ENCODE data around the gene NSUN7. TPM values are rescaled to one million over a fixed set of nuclear protein-coding genes. Genes with fewer than 3 reads are reported as not detected.

NSUN7 gene
- total RNA-seq, 1 donor: under 0.01 TPM

- Histone ChIP-seq H3K27ac (ENCODE audit: low read depth, low read length) (no peak overlapping the region), H3K27me3 (ENCODE audit: insufficient read depth, low read length) (peaks cover 11% of the 10 kb centered on the region), H3K4me3 (ENCODE audit: insufficient read depth, low read length) (no peak overlapping the region), H3K36me3 (ENCODE audit: insufficient read depth, low read length) (no peaks in the 10 kb centered on the region), H3K9me3 (ENCODE audit: low read depth, low read length) (no peaks in the 10 kb centered on the region), H3K4me2 (ENCODE audit: insufficient read depth, low read length) (no peak overlapping the region), H3K4me1 (ENCODE audit: insufficient read depth, low read length) (peaks cover under 1% of the 10 kb centered on the region), H2AFZ (ENCODE audit: low read length) (no peak overlapping the region), H3K79me2 (ENCODE audit: insufficient read depth, low read length) (no peaks in the 10 kb centered on the region), H4K20me1 (ENCODE audit: insufficient read depth, low read length) (no peaks in the 10 kb centered on the region)
- no peak for TF ChIP-seq CTCF (IDR thresholded peaks at IDR 0.05; ENCODE audit: extremely low read depth, low read depth, low read length)
- no peak for DNase-seq (ENCODE audit: insufficient read length, low spot score, missing footprints)
Observed at GRCh38 chr4:40755616-40756015, 5.9 kb downstream of the NSUN7 start.

GRCh38 chr4:40763228-40763716, 13.5 kb downstream of the NSUN7 start:
- TF ChIP-seq CTCF (IDR thresholded peaks at IDR 0.05; ENCODE audit: extremely low read depth, low read depth, low read length): no peak
- Histone ChIP-seq H3K36me3 (ENCODE audit: insufficient read depth, low read length) (no peaks in the 10 kb centered on the region), H3K4me3 (ENCODE audit: insufficient read depth, low read length) (peak overlapping the region; percentile 47), H3K9me3 (ENCODE audit: low read depth, low read length) (no peaks in the 10 kb centered on the region), H2AFZ (ENCODE audit: low read length) (peak overlapping the region; percentile 88), H3K27ac (ENCODE audit: low read depth, low read length) (no peak overlapping the region), H3K27me3 (ENCODE audit: insufficient read depth, low read length) (no peaks in the 10 kb centered on the region), H3K79me2 (ENCODE audit: insufficient read depth, low read length) (no peaks in the 10 kb centered on the region), H4K20me1 (ENCODE audit: insufficient read depth, low read length) (no peaks in the 10 kb centered on the region), H3K4me1 (ENCODE audit: insufficient read depth, low read length) (peaks cover 5% of the 10 kb centered on the region), H3K4me2 (ENCODE audit: insufficient read depth, low read length) (peak overlapping the region; percentile 70)
- DNase-seq (ENCODE audit: insufficient read length, low spot score, missing footprints): peak; percentile 83

- Histone ChIP-seq H3K9me3 (ENCODE audit: low read depth, low read length) (no peaks in the 10 kb centered on the region), H2AFZ (ENCODE audit: low read length) (no peak overlapping the region), H3K4me1 (ENCODE audit: insufficient read depth, low read length) (no peaks in the 10 kb centered on the region), H3K27me3 (ENCODE audit: insufficient read depth, low read length) (peaks cover 5% of the 10 kb centered on the region), H3K27ac (ENCODE audit: low read depth, low read length) (no peak overlapping the region), H3K4me2 (ENCODE audit: insufficient read depth, low read length) (no peak overlapping the region), H4K20me1 (ENCODE audit: insufficient read depth, low read length) (no peaks in the 10 kb centered on the region), H3K4me3 (ENCODE audit: insufficient read depth, low read length) (no peak overlapping the region), H3K79me2 (ENCODE audit: insufficient read depth, low read length) (no peaks in the 10 kb centered on the region), H3K36me3 (ENCODE audit: insufficient read depth, low read length) (no peaks in the 10 kb centered on the region)
- no peak for DNase-seq (ENCODE audit: insufficient read length, low spot score, missing footprints)
- TF ChIP-seq CTCF (IDR thresholded peaks at IDR 0.05; ENCODE audit: extremely low read depth, low read depth, low read length): no peak
Observed at GRCh38 chr4:40769266-40769665, 19.5 kb downstream of the NSUN7 start.

GRCh38 chr4:40778090-40778489, 28.3 kb downstream of the NSUN7 start:
- Histone ChIP-seq H3K4me3 (ENCODE audit: insufficient read depth, low read length) (no peak overlapping the region), H3K27ac (ENCODE audit: low read depth, low read length) (no peak overlapping the region), H2AFZ (ENCODE audit: low read length) (no peak overlapping the region), H3K79me2 (ENCODE audit: insufficient read depth, low read length) (no peaks in the 10 kb centered on the region), H3K4me2 (ENCODE audit: insufficient read depth, low read length) (no peak overlapping the region), H3K4me1 (ENCODE audit: insufficient read depth, low read length) (no peaks in the 10 kb centered on the region), H3K27me3 (ENCODE audit: insufficient read depth, low read length) (peaks cover 4% of the 10 kb centered on the region), H3K9me3 (ENCODE audit: low read depth, low read length) (no peaks in the 10 kb centered on the region), H3K36me3 (ENCODE audit: insufficient read depth, low read length) (no peaks in the 10 kb centered on the region), H4K20me1 (ENCODE audit: insufficient read depth, low read length) (no peaks in the 10 kb centered on the region)
- no peak for DNase-seq (ENCODE audit: insufficient read length, low spot score, missing footprints)
- TF ChIP-seq CTCF (IDR thresholded peaks at IDR 0.05; ENCODE audit: extremely low read depth, low read depth, low read length): no peak
